Daoy (cell line): Measurements from ENCODE around the gene ZNF329. TPM values are rescaled to one million over a fixed set of nuclear protein-coding genes. Genes with fewer than 3 reads are reported as not detected.
A peak's percentile ranks its signal among the peaks of the same experiment; 100 is the strongest.

ENCODE experiments used
- DNase-seq: peaks from one replicate; pipeline ENCODE4 v3.0.0-alpha.2; 2015; ENCODE audit warnings: low read depth
- total RNA-seq: library from RNA; depleted of rRNA; stranded (reverse); fragments of >200 nt; shearing (Covaris generic); gene quantifications from 2 replicates; pipeline ENCODE4 v1.2.3, GENCODE V29; 2014

The ZNF329 gene
- total RNA-seq, 1 experiment from 2014 or later: 1.8 TPM

- DNase-seq: no peak
Measured at GRCh38 chr19:58118979-58119733, 31.4 kb downstream of the ZNF329 start.

- no peak for DNase-seq
Measured at GRCh38 chr19:58117841-58118575, 32.6 kb downstream of the ZNF329 start.

- no peak for DNase-seq
Measured at GRCh38 chr19:58108546-58108817, 42.1 kb downstream of the ZNF329 start.

- no peak for DNase-seq
Measured at GRCh38 chr19:58107778-58108545, 42.6 kb downstream of the ZNF329 start.

GRCh38 chr19:58098682-58098998, 51.9 kb downstream of the ZNF329 start:
- no peak for DNase-seq

- peak; percentile 86 for DNase-seq
Measured at GRCh38 chr19:58097781-58098681, 52.6 kb downstream of the ZNF329 start, which contains the start of gene ZSCAN18. Gene ZSCAN18 (minus strand): TSS chr19:58098231. CDS start chr19:58090267, 7,964 bp downstream.

GRCh38 chr19:58097349-58097748, 53.2 kb downstream of the ZNF329 start:
- no peak for DNase-seq

GRCh38 chr19:58096884-58097283, 53.7 kb downstream of the ZNF329 start:
- no peak for DNase-seq

GRCh38 chr19:58095328-58095727, 55.3 kb downstream of the ZNF329 start:
- DNase-seq: no peak

GRCh38 chr19:58093071-58093470, 57.5 kb downstream of the ZNF329 start:
- DNase-seq: no peak

GRCh38 chr19:58091251-58091995, 59.2 kb downstream of the ZNF329 start:
- DNase-seq: no peak

GRCh38 chr19:58089846-58090245, 60.7 kb downstream of the ZNF329 start:
- DNase-seq: no peak

- no peak for DNase-seq
Measured at GRCh38 chr19:58088521-58089052, 62.0 kb downstream of the ZNF329 start.

- DNase-seq: no peak
Measured at GRCh38 chr19:58086825-58087710, 63.5 kb downstream of the ZNF329 start.

- no peak for DNase-seq
Measured at GRCh38 chr19:58085348-58085875, 65.2 kb downstream of the ZNF329 start.

GRCh38 chr19:58084596-58085347, 65.8 kb downstream of the ZNF329 start:
- DNase-seq: no peak

- DNase-seq: no peak
Measured at GRCh38 chr19:58083021-58083420, 67.6 kb downstream of the ZNF329 start.

GRCh38 chr19:58079792-58080191, 70.8 kb downstream of the ZNF329 start:
- DNase-seq: no peak
